ENCODE data around the gene STAC3.

DNA sequence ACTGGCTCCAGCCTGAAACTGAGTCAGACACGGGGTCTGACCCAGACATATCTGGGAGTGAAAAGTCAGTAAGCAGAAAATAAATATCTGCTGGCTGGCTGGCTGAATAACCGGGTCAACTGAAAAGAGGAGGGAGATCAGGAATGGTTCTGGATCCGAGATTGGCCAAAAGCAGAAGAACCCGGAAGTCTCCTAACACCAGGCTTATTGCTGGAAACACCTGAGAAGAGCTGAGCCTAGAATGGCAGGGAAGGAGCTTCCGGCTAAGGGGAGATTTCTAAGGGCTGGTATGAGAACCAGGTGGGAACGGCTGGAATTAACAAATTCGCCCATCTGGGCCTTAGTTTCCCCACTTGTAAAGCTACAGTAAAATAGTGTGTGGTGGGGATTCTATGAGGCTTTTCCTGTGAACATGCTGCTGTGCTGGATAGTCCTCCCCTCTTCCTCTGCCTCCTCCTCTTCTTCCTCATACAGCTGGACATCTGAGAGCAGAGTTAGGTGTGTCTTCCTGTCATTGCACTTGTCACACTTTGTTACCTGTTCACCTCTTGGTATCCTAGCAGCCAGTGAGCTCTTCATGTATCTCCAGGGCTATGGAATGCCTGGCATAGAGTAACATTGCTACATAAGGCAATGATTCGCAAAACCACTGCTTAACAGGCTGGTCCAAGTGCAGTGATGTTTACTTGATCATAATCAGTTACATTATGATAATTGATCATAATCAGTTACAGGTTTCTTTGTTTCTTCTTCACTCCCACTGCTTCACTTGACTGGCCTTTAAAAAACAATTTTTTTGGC, 23.5 kb downstream of the STAC3 start:
- TF ChIP-seq, protein P1, sequence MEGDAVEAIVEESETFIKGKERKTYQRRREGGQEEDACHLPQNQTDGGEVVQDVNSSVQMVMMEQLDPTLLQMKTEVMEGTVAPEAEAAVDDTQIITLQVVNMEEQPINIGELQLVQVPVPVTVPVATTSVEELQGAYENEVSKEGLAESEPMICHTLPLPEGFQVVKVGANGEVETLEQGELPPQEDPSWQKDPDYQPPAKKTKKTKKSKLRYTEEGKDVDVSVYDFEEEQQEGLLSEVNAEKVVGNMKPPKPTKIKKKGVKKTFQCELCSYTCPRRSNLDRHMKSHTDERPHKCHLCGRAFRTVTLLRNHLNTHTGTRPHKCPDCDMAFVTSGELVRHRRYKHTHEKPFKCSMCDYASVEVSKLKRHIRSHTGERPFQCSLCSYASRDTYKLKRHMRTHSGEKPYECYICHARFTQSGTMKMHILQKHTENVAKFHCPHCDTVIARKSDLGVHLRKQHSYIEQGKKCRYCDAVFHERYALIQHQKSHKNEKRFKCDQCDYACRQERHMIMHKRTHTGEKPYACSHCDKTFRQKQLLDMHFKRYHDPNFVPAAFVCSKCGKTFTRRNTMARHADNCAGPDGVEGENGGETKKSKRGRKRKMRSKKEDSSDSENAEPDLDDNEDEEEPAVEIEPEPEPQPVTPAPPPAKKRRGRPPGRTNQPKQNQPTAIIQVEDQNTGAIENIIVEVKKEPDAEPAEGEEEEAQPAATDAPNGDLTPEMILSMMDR (IDR thresholded peaks at IDR 0.05; ENCODE audit: low read depth, low read length) = no peak
- TF ChIP-seq EZH2phosphoT487 (IDR thresholded peaks at IDR 0.05; ENCODE audit: low read depth) = no peak
